OCI-LY3 (cell line): Measurements from ENCODE around the gene SYNJ1.

Source experiments
- CTCF ChIP-seq: fragments of 200-600, 300-600 bp; sonication (generic); IDR thresholded peaks from 2 replicates; pipeline ENCODE4 v1.5.1; 2014; ENCODE audit warnings: antibody characterized with exemption, low read length, low read depth
- EZH2phosphoT487 ChIP-seq: fragments of 200-600 bp; shearing (Covaris generic); IDR thresholded peaks from 2 replicates; pipeline ENCODE4 v1.6.1; 2018; ENCODE audit warnings: antibody characterized with exemption, mixed run types, low read depth

- TF ChIP-seq CTCF, result no peak
- TF ChIP-seq EZH2phosphoT487, result no peak
These were observed 30.0 kb upstream of the SYNJ1 start for GRCh38 chr21:32757804-32758203.
